Stimulated activated effector memory CD8-positive, alpha-beta T cell treated with anti-CD3 and anti-CD28 coated beads, Interleukin-12 subunit alpha, Interleukin-12 subunit beta, amount 100 ng/mL, for 72 hours (primary cell): ENCODE measurements around the gene PLPP1.
"Not testable (repeated sequence)": the region's sequence is repeated elsewhere in the genome, so short reads cannot be mapped to it uniquely, and the experiment has no call there.

Experiments
- ATAC-seq: fragments of 150-1000 bp; cut with Tn5 transposase; 2 replicates; pipeline ENCODE4 v1.10.0; 2021
- DNase-seq, 2 donors: peaks; one replicate each; pipeline ENCODE4 v3.0.0; 2021 to 2022; ENCODE audit warnings: low spot score in 2 of 2
- H3K27ac Mint-ChIP-seq: one replicate; pipeline ENCODE4 v1.8.0; 2022; ENCODE audit warnings: mild to moderate bottlenecking, mixed read lengths
- H3K36me3 Mint-ChIP-seq: one replicate; pipeline ENCODE4 v1.8.0; 2022; ENCODE audit warnings: mild to moderate bottlenecking, mixed read lengths
- H3K4me1 Mint-ChIP-seq: one replicate; pipeline ENCODE4 v1.8.0; 2022; ENCODE audit warnings: mixed read lengths
- H3K4me3 Mint-ChIP-seq: one replicate; pipeline ENCODE4 v1.8.0; 2022; ENCODE audit warnings: mild to moderate bottlenecking, mixed read lengths
- H3K9me3 Mint-ChIP-seq: one replicate; pipeline ENCODE4 v1.8.0; 2022; ENCODE audit warnings: mixed read lengths

Gene PLPP1

DNA sequence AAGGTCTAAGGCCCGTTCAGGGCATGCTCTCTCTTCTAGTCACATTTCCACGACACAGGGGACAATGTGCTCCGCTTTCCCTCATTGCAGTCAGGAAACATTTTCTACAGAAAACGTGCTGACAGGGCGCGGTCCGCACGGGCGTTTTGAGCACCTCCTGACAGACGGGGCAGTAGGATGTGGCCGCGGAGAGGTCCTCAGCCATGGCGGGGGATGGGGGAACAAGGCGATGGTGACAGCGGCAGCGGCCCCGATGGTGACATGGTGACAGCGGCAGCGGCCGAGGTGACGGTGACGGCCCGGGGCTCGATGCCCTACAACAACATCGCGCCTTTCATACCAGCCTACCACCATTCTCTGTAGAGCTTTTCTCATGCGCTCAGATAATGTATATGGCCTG lies 4.1 kb downstream of the PLPP1 start:
- ATAC-seq (no peak), DNase-seq (no peak)
- Mint-ChIP-seq H3K36me3 (no peaks in the 10 kb centered on the region), H3K4me1 (peaks cover 14% of the 10 kb centered on the region), H3K4me3 (no peak overlapping the region), H3K9me3 (no peaks in the 10 kb centered on the region), H3K27ac (no peak overlapping the region)

DNA sequence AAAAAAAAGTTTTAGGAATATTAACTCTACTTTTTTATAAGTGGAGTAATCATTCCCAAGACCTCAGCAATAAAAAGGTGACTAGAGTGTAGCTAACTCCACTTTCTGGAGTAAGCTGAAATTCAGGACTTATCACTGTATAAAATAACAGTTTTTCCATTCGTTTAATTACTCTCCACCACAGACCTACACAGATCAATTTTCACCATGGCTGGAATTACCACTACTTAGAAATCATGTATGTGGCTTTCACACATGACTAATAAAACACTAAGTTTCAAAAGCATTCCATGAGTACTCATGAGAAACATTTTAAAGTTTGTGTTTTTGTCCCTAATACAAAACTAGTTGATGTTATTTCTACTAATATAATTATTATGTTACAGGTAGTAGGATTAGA lies 9.9 kb downstream of the PLPP1 start:
- Mint-ChIP-seq H3K4me1 (no peaks in the 10 kb centered on the region), H3K9me3 (no peaks in the 10 kb centered on the region), H3K4me3 (no peak overlapping the region), H3K27ac (no peak overlapping the region), H3K36me3 (no peaks in the 10 kb centered on the region)
- ATAC-seq (peak; percentile 77), DNase-seq (no peak)

DNA sequence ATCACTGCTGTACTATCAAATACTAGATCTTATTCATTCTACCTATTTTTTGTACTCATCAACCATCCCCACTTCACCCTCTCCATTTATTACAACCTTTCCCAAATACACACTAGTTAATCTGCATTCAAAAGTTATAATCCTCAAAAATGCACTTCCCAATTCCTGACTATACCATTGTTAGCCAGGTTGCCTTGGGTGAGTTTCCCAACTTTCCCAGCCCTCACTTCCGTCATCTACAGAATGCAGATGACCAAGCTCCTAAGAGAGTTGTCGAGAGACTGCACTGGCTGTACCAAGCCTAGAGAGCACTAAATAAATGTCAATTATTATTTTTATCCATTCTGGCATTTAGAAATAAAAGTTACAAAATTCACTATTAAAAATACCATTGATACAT lies 11.5 kb downstream of the PLPP1 start:
- H3K27ac Mint-ChIP-seq, result no peak overlapping the region
- ATAC-seq, result no peak

DNA sequence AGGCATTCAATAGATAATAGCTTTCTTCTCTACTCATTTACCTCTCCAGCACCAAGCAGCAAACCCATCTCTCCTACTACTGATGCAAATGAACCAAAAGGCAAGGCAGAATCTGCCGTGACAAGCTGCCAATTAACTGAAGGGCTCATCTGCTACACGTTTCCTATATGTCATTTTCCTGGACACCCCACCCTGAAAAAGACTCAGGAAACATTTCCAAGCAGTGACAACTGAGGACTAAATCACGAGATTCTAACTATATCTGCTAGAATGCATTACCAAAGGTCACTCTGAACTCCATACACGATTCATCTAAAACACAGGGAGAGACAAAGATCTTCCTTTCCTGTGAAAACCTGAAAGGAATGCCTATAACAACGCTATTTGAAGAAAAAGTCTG lies 12.9 kb downstream of the PLPP1 start:
- Mint-ChIP-seq H3K9me3 (no peaks in the 10 kb centered on the region), H3K4me1 (no peaks in the 10 kb centered on the region), H3K4me3 (no peak overlapping the region), H3K36me3 (no peaks in the 10 kb centered on the region), H3K27ac (no peak overlapping the region)
- no peak for ATAC-seq
- no peak for DNase-seq

More for the DNA sequence above, 11.5 kb downstream of the PLPP1 start:
- Mint-ChIP-seq H3K9me3 (no peaks in the 10 kb centered on the region), H3K4me3 (no peak overlapping the region), H3K36me3 (no peaks in the 10 kb centered on the region), H3K4me1 (no peaks in the 10 kb centered on the region)
- no peak for DNase-seq

DNA sequence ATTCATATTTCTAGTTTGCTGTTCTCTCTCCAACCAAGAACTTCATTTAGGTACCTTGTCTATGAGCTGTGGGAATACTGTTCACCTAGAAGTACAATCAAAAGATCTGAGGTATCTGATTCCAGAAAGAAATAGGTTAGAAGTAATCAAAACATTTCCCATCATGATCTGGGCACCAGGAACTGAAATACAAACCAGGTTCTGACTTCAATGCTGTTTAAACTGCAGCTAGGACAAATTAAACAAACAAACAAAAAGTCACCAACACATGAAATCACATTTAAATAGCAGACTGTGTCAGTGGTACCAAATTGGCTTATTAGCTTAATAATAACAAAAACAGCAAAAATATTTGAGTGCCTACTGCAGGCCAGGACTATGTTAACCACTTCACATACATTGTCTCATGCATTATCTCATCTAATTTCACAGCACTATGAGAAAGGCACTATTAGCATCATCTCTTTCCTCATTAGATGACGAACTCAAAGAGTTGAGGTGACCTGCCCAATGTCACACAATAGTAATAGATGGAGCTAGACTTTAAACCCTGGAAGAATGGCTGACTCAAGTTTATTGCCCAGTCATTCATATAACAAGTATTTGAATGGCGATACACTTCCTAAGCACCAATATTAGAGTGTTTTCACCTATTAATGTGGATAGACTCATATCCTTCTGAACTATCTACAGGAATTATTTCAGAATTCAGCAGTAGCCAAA lies 14.5 kb downstream of the PLPP1 start:
- DNase-seq, result no peak
- no peak overlapping the region for H3K4me3 Mint-ChIP-seq
- no peak for ATAC-seq
- no peaks in the 10 kb centered on the region for H3K36me3 Mint-ChIP-seq
- H3K4me1 Mint-ChIP-seq, result no peaks in the 10 kb centered on the region
- H3K9me3 Mint-ChIP-seq, result no peaks in the 10 kb centered on the region
- H3K27ac Mint-ChIP-seq, result no peak overlapping the region

DNA sequence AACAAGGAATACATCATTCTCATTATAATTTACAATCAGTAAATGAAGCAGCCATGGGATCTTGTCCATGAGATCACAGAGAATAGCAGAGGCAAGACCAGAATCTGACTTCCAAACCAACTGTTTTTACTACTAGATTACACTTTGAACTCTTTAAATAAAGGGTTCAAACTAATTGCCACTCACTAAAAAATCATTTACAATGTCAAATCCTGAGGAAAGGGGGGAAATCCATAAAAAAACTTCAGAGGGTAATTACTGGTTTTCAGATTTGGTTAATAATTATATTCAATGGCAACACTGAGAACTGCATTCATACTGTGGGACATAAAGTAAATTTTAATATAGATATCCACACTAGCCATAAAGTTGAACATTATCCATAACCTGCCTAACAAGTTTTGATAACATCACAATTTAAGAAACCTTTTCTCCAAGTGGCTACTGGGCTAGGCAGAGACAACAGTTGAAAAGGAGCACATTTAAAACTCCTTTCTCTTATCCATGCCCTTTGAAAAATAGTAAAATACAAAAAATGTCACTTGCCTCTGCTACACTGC lies 15.9 kb downstream of the PLPP1 start:
- DNase-seq (no peak), ATAC-seq (no peak)
- no peaks in the 10 kb centered on the region for H3K4me1 Mint-ChIP-seq
- H3K27ac Mint-ChIP-seq, result no peak overlapping the region
- no peaks in the 10 kb centered on the region for H3K36me3 Mint-ChIP-seq
- no peak overlapping the region for H3K4me3 Mint-ChIP-seq
- no peaks in the 10 kb centered on the region for H3K9me3 Mint-ChIP-seq

DNA sequence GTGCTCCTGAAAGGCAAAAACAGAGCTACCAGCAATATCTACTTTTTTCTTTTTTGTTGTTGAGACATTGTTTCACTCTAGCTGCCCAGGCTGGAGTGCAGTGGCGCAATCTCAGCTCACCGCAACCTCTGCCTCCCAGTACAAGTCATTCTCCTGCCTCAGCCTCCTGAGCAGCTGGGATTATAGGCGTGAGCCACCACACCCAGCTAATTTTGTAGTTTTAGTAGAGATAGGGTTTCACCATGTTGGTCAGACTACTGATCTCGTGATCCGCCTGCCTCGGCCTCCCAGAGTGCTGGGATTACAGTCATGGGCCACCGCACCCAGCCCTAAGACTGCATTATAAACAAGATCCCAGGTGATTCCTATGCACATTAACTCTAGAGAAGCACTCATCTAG lies 17.0 kb downstream of the PLPP1 start:
- no peak for ATAC-seq
- no peaks in the 10 kb centered on the region for H3K9me3 Mint-ChIP-seq
- DNase-seq, result no peak
- no peak overlapping the region for H3K4me3 Mint-ChIP-seq
- no peak overlapping the region for H3K27ac Mint-ChIP-seq
- H3K36me3 Mint-ChIP-seq, result no peaks in the 10 kb centered on the region
- no peaks in the 10 kb centered on the region for H3K4me1 Mint-ChIP-seq

DNA sequence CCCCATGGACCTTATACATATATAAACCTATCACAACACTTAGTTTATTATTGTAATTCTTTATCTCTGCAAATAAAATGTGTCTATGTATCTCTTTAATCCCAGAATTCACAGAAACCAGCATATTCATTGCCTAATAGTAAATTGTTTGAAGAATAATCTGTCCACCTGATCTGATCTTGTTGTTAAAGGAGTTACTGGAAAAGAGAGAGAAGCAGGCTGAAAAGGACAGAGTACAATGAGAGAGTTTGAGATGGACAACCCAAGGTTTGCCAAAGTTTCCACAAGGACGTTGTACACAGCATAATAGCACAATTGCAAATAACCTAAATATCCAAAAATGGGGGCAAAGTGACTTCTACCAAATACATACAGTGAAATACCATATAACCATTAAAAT lies 23.8 kb downstream of the PLPP1 start:
- H3K9me3 Mint-ChIP-seq, result no peaks in the 10 kb centered on the region
- H3K36me3 Mint-ChIP-seq, result no peaks in the 10 kb centered on the region
- DNase-seq (no peak), ATAC-seq (no peak)
- H3K27ac Mint-ChIP-seq, result no peak overlapping the region
- H3K4me1 Mint-ChIP-seq, result no peaks in the 10 kb centered on the region
- H3K4me3 Mint-ChIP-seq, result no peak overlapping the region

DNA sequence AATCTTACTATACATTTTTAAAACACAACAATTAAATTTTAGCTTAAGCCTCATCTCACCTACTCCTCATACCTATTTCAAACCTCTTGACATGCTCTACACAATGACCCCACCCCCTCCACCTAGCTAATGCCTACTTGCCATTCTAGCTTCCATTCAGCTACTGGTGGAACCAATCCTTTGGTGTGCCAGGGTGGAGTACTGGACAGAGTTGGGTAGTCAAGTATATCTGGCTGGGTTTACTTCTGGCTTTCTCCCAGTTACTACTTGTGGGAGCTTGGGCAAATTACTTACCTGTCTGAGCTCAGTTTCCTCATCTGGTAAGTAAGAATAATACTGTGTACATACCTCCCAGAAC lies 24.3 kb downstream of the PLPP1 start:
- H3K36me3 Mint-ChIP-seq, result no peaks in the 10 kb centered on the region
- H3K27ac Mint-ChIP-seq, result no peak overlapping the region
- no peaks in the 10 kb centered on the region for H3K9me3 Mint-ChIP-seq
- no peaks in the 10 kb centered on the region for H3K4me1 Mint-ChIP-seq
- ATAC-seq (no peak), DNase-seq (no peak)
- H3K4me3 Mint-ChIP-seq, result no peak overlapping the region

DNA sequence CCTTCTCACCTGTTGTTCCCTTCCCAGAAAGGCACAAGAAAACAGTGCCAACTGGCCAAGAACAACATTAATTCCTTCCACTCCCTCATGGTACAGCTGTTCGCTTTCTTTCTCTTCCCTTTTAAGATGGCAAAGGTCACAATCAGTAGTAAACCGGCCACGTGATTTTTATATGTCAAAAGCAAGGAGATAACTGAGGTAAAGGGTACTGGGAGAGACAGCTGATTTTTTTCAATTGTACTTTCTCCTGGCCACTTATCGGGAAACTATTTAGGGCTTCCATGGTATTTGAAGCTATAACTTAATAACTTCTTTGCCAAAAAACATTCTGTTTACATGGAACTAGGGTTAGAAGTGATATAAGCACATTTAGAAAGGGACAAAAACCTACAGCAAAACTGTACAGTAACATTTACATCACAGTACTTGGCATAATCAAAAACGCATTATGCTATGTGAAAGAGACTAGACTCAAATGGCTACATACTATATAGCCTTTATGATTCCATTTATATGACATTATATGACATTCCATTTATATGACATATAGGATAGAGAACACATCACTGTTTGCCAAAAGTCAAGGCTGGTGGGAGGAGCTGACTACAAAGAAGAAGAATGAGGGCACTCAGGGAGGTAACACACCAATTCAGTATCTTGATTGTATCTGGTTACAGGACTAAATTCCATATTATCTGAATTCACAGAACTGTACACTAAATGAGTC lies 24.8 kb downstream of the PLPP1 start:
- no peaks in the 10 kb centered on the region for H3K36me3 Mint-ChIP-seq
- H3K27ac Mint-ChIP-seq, result no peak overlapping the region
- no peak overlapping the region for H3K4me3 Mint-ChIP-seq
- H3K4me1 Mint-ChIP-seq, result no peaks in the 10 kb centered on the region
- H3K9me3 Mint-ChIP-seq, result no peaks in the 10 kb centered on the region
- DNase-seq (no peak), ATAC-seq (no peak)

DNA sequence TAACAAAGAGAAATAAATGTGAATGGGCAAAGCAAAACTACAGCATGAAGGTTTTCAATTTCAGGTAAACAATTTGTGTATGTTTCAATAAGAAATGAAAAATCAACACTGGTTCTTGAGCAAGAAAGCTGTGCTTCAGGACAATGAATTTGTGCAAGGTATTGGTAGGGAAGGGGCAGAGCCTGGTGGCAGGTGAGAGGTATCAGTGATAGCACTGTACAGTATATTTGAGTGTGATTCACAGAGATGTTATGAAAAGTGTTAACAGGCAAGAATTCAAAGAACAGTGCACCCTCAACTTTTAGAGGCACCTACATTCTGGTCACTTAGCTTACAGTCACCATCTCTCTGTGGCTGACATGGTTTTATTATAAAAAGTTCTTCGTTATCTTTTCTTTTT lies 25.7 kb downstream of the PLPP1 start:
- Mint-ChIP-seq H3K4me1 (no peaks in the 10 kb centered on the region), H3K27ac (no peak overlapping the region), H3K9me3 (no peaks in the 10 kb centered on the region), H3K36me3 (no peaks in the 10 kb centered on the region), H3K4me3 (no peak overlapping the region)
- ATAC-seq (no peak), DNase-seq (no peak)

DNA sequence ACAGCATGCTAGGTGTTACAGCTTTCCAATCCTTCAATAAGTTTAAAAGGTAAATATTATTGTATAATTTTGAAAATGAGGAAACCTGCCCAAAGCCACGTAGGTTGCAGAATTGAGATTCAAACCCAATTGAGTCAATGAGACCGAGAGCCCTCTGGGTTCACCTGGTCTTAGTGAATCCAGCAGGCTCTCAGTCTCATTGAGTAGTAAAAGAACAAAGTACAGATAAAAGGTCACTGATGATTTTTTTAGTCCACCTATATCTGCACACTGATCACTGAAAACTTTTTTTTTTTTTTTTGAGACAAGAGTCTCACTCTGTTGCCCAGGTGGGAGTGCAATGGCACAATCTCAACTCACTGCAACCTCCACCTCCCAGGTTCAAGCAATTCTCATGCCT lies 27.2 kb downstream of the PLPP1 start:
- DNase-seq (no peak), ATAC-seq (no peak)
- Mint-ChIP-seq H3K27ac (no peak overlapping the region), H3K4me3 (no peak overlapping the region), H3K36me3 (no peaks in the 10 kb centered on the region), H3K9me3 (no peaks in the 10 kb centered on the region), H3K4me1 (no peaks in the 10 kb centered on the region)

DNA sequence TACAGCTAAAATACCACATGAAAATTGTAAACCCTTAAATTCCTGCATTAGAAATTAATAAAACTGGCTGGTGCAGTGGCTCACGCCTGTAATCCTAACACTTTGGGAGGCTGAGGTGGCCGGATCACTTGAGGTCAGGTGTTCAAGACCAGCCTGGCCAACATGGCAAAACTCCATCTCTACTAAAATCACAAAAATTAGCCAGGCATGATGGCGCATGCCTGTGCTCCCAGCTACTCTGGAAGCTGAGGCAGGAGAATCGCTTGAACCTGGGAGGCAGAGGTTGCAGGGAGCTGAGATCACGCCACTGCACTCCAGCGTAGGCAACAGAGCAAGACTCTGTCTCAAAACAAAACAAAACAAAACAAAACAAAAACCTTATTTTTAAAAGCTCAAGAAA lies 29.1 kb downstream of the PLPP1 start:
- not testable (repeated sequence) for H3K9me3 Mint-ChIP-seq, H3K4me1 Mint-ChIP-seq, H3K4me3 Mint-ChIP-seq, ATAC-seq, H3K27ac Mint-ChIP-seq, H3K36me3 Mint-ChIP-seq, DNase-seq

DNA sequence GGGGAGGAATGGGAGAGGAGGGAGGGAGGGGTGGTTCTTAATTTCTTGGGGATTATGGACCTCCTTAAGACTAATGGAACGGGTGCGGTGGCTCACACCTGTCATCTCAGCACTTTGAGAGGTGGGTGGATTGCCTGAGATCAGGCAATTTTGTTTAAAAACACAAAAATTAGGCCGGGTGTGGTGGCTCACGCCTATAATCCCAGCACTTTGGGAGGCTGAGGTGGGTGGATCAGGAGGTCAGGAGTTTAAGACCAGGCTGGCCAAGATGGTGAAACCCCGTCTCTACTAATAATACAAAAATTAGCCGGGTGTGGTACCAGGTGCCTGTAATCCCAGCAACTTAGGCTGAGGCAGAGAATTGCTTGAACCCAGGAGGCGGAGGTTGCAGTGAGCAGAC lies 30.8 kb downstream of the PLPP1 start:
- not testable (repeated sequence) for H3K4me3 Mint-ChIP-seq, DNase-seq, ATAC-seq, H3K36me3 Mint-ChIP-seq, H3K9me3 Mint-ChIP-seq, H3K27ac Mint-ChIP-seq, H3K4me1 Mint-ChIP-seq

DNA sequence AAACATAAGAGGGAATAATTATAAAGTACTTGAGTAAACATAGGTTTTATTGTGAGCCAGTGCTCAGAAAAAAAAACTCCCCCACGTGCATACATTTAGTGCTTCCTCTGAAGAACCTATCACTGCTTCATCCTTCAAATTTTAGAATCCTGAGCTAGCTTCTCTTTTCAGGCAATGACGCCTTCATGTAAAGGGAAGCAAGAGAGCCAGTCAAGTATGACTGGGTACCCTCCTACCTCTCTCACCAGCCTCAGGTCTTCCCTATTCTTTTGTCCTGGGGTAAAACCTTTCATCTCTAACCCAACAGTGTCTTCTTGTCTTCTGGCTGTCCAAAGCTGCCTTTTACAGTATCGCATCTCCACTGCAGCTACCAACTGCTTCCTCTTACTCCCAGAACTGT lies 32.0 kb downstream of the PLPP1 start:
- no peak overlapping the region for H3K27ac Mint-ChIP-seq
- H3K9me3 Mint-ChIP-seq, result no peaks in the 10 kb centered on the region
- H3K36me3 Mint-ChIP-seq, result no peaks in the 10 kb centered on the region
- DNase-seq, result no peak
- no peak overlapping the region for H3K4me3 Mint-ChIP-seq
- no peaks in the 10 kb centered on the region for H3K4me1 Mint-ChIP-seq
- no peak for ATAC-seq

DNA sequence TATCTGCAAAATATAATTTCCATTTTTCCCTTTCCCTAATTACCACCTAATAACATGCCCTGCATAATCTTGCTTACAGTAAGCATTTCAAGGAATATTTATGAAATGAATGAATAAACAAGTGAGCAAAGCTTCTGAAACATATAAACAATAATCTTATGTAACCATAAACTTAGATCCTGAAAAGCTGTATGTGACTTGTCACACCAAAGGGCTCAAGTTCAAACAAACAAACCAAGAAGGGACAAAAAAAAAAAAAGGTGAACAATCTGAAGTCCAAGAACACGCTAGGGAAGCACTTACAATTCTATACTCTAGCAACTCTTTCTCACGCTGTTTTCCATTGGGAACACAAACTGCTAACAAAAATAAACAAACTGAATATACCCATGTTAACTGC lies 36.3 kb downstream of the PLPP1 start:
- no peak overlapping the region for H3K4me3 Mint-ChIP-seq
- H3K36me3 Mint-ChIP-seq, result no peaks in the 10 kb centered on the region

More for the DNA sequence above, 36.3 kb downstream of the PLPP1 start:
- no peak for ATAC-seq
- no peaks in the 10 kb centered on the region for H3K4me1 Mint-ChIP-seq
- no peak overlapping the region for H3K27ac Mint-ChIP-seq
- no peak for DNase-seq
- H3K9me3 Mint-ChIP-seq, result no peaks in the 10 kb centered on the region
